ENCODE measurements around the gene CFLAR.

Gene CFLAR

DNA sequence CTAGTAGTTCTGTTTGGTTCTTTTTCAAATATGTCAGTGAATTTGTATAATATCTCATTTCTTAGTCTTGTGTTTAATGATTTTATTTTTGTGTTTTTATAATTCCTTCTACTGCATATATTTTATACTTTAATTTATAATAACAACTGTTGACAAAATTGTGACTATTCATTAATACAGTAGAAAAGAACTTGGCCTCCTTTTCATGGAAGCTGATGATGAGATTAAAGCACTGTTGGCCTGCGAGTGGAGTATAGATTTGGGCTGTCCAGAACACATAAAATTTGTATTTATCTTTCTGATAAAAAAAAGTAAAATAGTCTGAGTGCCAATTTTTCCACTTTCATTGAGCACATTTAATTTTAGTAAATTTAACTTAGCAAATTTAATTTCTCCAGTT, 12.1 kb downstream of the CFLAR start:
- TF ChIP-seq, protein P1, sequence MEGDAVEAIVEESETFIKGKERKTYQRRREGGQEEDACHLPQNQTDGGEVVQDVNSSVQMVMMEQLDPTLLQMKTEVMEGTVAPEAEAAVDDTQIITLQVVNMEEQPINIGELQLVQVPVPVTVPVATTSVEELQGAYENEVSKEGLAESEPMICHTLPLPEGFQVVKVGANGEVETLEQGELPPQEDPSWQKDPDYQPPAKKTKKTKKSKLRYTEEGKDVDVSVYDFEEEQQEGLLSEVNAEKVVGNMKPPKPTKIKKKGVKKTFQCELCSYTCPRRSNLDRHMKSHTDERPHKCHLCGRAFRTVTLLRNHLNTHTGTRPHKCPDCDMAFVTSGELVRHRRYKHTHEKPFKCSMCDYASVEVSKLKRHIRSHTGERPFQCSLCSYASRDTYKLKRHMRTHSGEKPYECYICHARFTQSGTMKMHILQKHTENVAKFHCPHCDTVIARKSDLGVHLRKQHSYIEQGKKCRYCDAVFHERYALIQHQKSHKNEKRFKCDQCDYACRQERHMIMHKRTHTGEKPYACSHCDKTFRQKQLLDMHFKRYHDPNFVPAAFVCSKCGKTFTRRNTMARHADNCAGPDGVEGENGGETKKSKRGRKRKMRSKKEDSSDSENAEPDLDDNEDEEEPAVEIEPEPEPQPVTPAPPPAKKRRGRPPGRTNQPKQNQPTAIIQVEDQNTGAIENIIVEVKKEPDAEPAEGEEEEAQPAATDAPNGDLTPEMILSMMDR (IDR thresholded peaks at IDR 0.05; ENCODE audit: low read depth, low read length), result no peak
- H3K4me3 ChIP-seq (ENCODE audit: low read depth, low read length), result no peak overlapping the region

GRCh38 chr2:201128933-201129505, 13.1 kb downstream of the CFLAR start:
- TF ChIP-seq, protein P1 (IDR thresholded peaks at IDR 0.05; ENCODE audit: low read depth, low read length), result no peak
- H3K4me3 ChIP-seq (ENCODE audit: low read depth, low read length), result no peak overlapping the region

GRCh38 chr2:201130524-201131186, 14.7 kb downstream of the CFLAR start:
- no peak overlapping the region for H3K4me3 ChIP-seq (ENCODE audit: low read depth, low read length)
- TF ChIP-seq, protein P1 (IDR thresholded peaks at IDR 0.05; ENCODE audit: low read depth, low read length), result no peak

DNA sequence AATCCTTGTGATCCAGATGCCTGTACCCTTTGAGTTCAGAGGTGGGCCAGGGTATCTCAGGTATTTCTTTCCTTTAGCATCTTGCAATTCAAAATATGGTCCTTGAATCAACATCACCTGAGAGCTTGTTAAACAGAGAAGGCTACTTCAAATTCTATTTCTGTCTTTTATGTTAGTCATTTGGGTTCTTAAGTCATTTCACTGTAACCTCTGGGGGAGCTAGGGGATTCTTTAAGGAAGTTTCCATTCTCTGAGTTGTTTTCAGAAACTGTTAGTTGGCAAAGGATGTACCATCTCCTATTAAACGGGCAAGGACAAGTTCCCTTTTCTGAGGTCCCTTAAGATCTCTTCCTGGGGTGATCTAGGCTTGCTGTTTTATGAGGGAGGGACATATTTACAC, 16.6 kb downstream of the CFLAR start:
- TF ChIP-seq, protein P1 (IDR thresholded peaks at IDR 0.05; ENCODE audit: low read depth, low read length), result no peak

DNA sequence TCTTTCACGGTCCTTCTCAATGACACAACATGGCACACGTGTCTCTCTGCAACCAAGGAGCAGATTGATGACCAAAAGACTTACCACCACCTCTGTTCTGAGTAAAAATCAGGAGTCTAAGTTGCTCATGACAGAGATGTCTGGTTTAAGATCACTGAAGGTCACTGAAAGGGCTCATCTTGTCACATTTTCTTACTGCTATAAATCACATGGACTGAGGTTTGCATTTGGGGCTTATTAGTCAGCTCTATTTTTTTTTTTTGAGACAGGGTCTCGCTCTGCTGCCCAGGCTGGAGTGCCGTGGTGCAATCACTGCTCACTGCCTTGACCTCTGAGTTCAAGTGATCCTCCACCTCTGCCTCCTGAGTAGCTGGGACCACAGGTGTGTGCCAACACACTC, 19.4 kb downstream of the CFLAR start:
- H3K4me3 ChIP-seq (ENCODE audit: low read depth, low read length), result no peak overlapping the region
- TF ChIP-seq, protein P1 (IDR thresholded peaks at IDR 0.05; ENCODE audit: low read depth, low read length), result no peak

More for the DNA sequence above, 16.6 kb downstream of the CFLAR start:
- H3K4me3 ChIP-seq (ENCODE audit: low read depth, low read length), result no peak overlapping the region

- TF ChIP-seq, protein P1 (IDR thresholded peaks at IDR 0.05; ENCODE audit: low read depth, low read length), result no peak
Measured at GRCh38 chr2:201136889-201137321, 20.9 kb downstream of the CFLAR start.

More at GRCh38 chr2:201136889-201137321, 20.9 kb downstream of the CFLAR start:
- H3K4me3 ChIP-seq (ENCODE audit: low read depth, low read length), result no peak overlapping the region

All from WI38 (cell line).